Skin epidermis (tissue), 12 donors: Measurements from ENCODE around the gene TRIM71.
"Not testable (repeated sequence)": the region's sequence is repeated elsewhere in the genome, so short reads cannot be mapped to it uniquely, and the experiment has no call there.

Source experiments
- H3K27ac ChIP-seq, 21 experiments: fragments of 200-600 bp; sonication (generic) in 11 of 21; one replicate each; pipeline ENCODE4 v1.5.0; 2020; ENCODE audit warnings: mild to moderate bottlenecking in 3 of 21, inconsistent platforms in 2 of 21, moderate library complexity in 2 of 21
- H3K4me3 ChIP-seq, 7 experiments: fragments of 200-600 bp; sonication (generic) in 2 of 7; one replicate each; pipeline ENCODE4 v1.5.0; 2020; ENCODE audit warnings: inconsistent platforms in 2 of 7, mild to moderate bottlenecking in 2 of 7, moderate library complexity in 1 of 7

TRIM71 gene

GRCh38 chr3:32818229-32818969 lies 602 bp downstream of the TRIM71 start:
- Histone ChIP-seq H3K4me3 (peak overlapping the region in 4 of 7 experiments; percentile 19 to 42 (median 34)), H3K27ac (no peak overlapping the region)

- Histone ChIP-seq H3K4me3 (no peak overlapping the region), H3K27ac (no peak overlapping the region)
Measured at GRCh38 chr3:32818970-32819511, 1.2 kb downstream of the TRIM71 start.

- H3K4me3 ChIP-seq = no peak overlapping the region
- H3K27ac ChIP-seq = no peak overlapping the region
Measured at GRCh38 chr3:32819551-32820348, 2.0 kb downstream of the TRIM71 start.

DNA sequence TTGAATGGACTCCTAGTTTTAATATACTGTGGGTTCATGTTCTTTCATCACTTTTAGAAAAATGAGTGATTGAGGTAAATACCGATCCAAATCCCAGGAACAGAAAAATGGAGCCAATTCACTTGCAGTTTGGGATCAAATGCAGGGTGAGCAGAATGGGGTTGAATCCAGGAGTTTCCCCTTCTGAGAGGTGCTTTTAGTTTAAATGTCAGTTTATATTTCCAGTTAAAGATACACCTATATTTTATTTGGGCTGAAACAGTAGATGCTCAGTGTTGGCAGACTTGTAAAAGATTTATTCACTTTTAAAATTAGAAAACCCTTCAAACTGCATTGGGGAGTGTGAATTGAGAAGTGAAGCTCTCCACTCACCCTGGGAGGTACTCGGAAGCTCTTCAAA lies 2.6 kb downstream of the TRIM71 start:
- Histone ChIP-seq H3K4me3 (no peak overlapping the region), H3K27ac (no peak overlapping the region)

- H3K27ac ChIP-seq = no peak overlapping the region
- no peak overlapping the region for H3K4me3 ChIP-seq
Measured at GRCh38 chr3:32820971-32821685, 3.3 kb downstream of the TRIM71 start.

GRCh38 chr3:32821686-32822296 lies 4.0 kb downstream of the TRIM71 start:
- Histone ChIP-seq H3K27ac (no peak overlapping the region), H3K4me3 (no peak overlapping the region)

DNA sequence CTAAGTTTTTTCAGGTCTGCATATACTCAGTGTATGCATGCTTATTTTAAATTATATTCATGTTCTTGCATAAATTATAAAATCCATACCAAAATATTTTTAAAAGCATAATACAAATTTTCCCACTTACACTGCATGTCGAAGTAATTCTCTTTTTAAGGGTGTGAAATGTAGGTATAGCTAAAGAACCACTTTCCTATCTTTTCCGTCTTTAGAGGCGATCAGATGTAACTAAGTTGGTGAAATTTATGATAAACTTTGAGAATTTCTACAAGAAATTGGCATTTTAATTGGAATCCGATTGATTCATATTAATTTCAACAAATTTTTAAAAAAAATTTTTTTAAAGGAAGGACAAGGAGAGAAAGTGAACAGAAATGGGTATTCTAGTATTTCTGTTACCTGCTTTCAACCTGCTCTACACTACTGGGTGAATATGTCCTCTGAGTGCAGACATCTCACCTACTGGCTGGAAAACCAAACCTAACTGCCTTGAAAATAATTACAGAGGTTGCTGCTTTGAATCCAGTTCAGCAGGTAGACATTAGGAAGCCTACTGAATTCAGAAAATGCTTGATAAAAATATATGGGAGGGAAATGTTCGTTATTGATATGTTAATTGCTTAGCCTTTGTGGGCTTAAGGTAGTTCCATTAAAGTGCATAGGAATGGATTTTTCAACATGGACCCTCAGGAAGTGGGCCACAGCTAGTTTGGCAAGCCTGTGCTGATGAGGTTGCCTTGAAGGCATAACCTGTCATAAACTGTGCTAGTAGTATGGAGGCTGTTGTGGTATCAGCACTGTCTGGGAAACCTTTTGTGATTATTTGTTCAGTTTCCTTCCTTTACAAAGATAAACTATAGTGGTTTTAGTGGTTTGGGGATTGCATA lies 5.1 kb downstream of the TRIM71 start:
- no peak overlapping the region for H3K27ac ChIP-seq

DNA sequence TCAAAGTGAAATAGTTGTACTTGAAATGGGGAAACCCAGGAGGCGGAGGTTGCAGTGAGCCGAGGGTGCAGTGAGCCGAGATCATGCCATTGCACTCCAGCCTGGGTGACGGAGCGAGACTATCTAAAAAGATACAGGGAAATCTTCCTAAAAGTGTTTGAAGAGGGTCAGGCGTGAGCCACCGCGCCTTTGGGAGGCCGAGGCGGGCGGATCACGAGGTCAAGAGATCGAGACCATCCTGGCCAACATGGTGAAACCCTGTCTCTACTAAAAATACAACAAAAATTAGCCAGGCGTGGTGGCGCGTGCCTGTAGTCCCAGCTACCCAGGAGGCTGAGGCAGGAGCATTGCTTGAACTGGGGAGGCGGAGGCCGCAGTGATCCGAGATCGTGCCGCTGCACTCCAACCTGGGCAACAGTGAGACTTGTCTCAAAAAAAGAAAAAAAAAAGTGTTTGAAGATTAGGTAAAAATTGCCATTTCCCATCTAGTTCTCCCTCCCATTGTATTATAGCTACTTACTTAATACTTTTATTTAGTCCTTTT lies 5.9 kb downstream of the TRIM71 start:
- not testable (repeated sequence) for H3K27ac ChIP-seq, H3K4me3 ChIP-seq

More for the DNA sequence above, 5.1 kb downstream of the TRIM71 start:
- H3K4me3 ChIP-seq = no peak overlapping the region

DNA sequence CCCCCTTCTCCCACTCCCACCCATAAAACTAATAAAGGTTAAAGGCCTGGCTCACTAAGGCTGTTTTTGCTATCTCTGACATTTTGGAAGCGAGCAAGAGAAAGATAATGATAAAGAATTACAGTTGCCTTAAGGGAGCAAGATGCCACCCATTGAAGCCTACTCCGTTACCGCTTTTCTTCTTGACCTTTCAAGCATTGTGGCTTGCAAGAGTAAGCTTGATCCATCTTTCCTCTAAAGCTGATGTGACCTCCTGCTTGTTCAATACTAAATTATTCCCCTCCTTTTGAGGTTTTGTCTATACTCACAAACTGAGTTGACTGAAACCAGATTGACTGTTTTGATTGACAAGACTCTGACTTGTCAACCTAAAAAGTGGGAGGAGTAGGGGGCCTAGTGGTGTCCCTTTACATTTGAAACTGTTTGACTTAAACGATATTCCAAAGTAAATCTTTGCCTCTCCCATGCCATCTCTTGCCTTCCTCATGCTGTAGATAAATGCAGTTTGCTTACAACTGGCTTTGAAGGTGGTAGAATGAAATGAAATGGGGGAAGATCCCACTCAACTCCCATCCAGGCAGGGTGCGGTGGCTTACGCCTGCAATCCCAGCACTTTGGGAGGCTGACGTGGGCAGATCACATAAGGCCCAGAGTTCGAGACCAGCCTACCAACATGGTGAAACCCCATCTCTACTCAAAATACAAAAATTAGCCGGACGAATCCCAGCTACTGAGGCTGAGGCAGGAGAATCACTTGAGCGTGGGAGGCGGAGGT lies 8.0 kb downstream of the TRIM71 start:
- Histone ChIP-seq H3K4me3 (no peak overlapping the region), H3K27ac (no peak overlapping the region)

GRCh38 chr3:32831062-32831461 lies 13.3 kb downstream of the TRIM71 start:
- Histone ChIP-seq H3K27ac (no peak overlapping the region), H3K4me3 (no peak overlapping the region)

- H3K27ac ChIP-seq = no peak overlapping the region
- H3K4me3 ChIP-seq = no peak overlapping the region
Measured at GRCh38 chr3:32831791-32832190, 14.0 kb downstream of the TRIM71 start.

DNA sequence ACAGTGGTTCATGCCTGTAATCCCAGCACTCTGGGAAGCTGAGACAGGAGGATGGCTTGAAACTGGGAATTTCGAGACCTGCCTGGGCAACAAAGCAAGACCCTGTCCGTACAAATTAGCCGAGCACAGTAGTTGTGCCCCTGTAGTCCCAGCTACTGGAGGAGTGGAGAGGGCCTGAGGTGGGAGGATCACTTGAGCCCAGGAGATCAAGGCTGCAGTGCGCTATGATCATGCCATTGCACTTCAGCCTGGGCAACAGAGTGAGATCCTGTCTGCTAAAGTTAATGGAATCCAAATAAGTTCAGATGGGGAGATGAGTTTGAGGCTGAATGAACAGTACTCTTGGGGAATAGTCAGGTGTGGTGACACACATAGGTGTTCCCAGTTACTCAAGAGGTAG lies 14.4 kb downstream of the TRIM71 start:
- no peak overlapping the region for H3K4me3 ChIP-seq
- H3K27ac ChIP-seq = no peak overlapping the region

DNA sequence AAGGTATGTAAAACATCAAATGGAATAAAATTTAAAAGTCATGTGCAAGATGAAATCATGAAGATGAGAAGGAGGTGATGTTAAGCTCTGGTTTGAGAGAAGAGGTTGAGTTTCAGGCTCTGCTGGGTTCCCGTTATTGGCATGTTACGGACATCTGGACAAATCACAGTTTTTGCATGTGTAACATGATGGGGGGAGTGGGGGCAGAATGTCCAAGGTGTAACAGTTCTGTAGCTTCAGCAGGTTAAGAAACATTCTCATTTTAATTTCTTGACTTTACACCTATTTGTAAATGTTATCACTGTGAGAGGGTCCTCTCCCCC lies 17.2 kb downstream of the TRIM71 start:
- no peak overlapping the region for H3K4me3 ChIP-seq
- H3K27ac ChIP-seq = no peak overlapping the region

- Histone ChIP-seq H3K4me3 (no peak overlapping the region), H3K27ac (no peak overlapping the region)
Measured at GRCh38 chr3:32835961-32836360, 18.2 kb downstream of the TRIM71 start.

GRCh38 chr3:32836601-32837000 lies 18.8 kb downstream of the TRIM71 start:
- H3K4me3 ChIP-seq = no peak overlapping the region
- no peak overlapping the region for H3K27ac ChIP-seq

DNA sequence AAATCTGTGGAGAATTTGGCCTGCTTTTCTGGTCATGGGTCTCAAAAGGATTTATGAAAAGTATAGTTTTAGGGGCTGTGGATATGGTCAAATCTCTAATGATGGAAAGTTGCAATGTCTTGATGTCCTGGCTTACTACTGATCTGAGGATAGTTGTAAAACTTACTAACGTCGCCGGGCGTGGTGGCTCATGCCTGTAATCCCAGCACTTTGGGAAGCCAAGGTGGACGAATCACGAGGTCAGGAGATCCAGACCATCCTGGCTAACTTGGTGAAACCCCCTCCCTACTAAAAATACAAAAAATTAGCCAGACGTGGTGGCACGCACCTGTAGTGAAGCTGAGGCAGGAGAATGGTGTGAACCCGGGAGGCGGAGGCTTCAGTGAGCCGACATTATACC lies 19.6 kb downstream of the TRIM71 start:
- H3K27ac ChIP-seq = no peak overlapping the region
- H3K4me3 ChIP-seq = no peak overlapping the region

DNA sequence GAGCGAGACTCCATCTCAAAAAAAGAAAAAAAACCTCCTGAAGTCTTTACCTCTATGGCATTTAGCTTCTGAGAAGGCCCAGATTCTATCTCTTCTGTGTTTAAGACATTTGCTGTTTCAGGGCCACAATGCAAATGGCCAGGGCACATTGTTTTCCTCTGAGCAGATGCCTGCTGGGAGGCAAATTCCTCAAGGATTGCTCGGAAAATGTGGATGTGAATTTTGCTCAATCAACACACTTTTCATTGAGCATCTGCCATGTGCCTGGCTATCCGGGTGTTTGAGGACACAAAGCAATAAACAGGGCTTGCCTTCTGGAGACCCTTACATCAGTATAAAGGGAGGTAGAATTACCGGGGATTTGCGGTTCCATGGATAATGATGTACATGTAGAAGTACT lies 20.0 kb downstream of the TRIM71 start:
- Histone ChIP-seq H3K4me3 (no peak overlapping the region), H3K27ac (no peak overlapping the region)

DNA sequence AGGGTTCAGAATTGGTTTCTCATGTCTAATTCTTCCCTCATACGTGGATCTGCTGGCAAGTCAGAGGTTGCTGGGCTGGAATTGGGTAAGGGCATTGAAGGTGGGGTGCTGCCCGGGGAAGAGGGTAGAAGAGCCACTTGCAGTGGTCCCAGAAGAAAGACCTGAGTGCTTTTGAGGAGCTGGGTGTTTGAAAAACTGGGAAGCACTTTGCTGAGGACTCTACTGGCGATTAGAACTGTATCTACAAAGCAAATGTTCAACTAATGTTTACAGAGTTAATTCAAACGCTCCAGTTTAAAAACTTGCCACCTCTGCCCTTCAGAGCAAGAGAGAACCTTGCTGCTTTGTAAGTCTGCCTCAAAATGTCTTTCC lies 21.9 kb downstream of the TRIM71 start:
- Histone ChIP-seq H3K27ac (no peak overlapping the region), H3K4me3 (no peak overlapping the region)
